Measurements from ENCODE around the gene PPEF1. TPM values are rescaled to one million over a fixed set of nuclear protein-coding genes. Genes with fewer than 3 reads are reported as not detected.

Gene PPEF1, protein sequence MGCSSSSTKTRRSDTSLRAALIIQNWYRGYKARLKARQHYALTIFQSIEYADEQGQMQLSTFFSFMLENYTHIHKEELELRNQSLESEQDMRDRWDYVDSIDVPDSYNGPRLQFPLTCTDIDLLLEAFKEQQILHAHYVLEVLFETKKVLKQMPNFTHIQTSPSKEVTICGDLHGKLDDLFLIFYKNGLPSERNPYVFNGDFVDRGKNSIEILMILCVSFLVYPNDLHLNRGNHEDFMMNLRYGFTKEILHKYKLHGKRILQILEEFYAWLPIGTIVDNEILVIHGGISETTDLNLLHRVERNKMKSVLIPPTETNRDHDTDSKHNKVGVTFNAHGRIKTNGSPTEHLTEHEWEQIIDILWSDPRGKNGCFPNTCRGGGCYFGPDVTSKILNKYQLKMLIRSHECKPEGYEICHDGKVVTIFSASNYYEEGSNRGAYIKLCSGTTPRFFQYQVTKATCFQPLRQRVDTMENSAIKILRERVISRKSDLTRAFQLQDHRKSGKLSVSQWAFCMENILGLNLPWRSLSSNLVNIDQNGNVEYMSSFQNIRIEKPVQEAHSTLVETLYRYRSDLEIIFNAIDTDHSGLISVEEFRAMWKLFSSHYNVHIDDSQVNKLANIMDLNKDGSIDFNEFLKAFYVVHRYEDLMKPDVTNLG
- under 1 TPM; 0.30 to 0.60 TPM for total RNA-seq

DNA sequence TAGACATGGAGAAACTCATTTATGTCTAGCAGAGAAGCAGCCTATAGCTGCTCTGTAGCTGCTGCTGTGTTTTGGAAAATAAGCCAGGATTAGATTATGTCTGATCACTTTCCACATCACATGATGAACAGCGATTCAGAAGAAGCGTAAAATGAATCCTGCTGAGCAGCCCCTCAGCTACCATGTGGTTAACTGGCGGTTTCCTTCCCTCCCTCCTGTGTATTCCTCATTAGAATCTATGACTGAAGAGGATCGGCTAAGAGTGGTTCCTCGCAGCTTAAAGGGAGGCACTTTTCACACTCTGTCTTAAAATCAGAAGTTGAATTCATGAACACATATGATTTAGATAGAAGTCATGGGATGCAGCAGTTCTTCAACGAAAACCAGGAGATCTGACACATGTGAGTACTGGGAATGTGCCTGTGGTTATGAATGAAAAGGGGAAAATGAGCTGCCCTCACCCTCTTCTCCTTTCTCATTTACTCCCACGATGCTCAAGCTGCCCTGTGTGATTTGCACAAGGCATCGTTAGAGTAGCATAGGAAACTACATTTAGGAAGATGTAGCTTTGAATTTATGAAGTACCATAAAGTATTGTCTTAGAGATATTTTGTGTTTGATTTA lies at the start of gene PPEF1:
Gene PPEF1 (plus strand): TSS at position 220 of the 624 bp plus-strand sequence. CDS start 136 bp downstream, at position 356.
- Mint-ChIP-seq H3K9me3 (no peaks in the 10 kb centered on the region), H3K27me3 (ENCODE audit: low read depth) (no peaks in the 10 kb centered on the region), H3K27ac (no peak within 1 kb of the TSS), H3K4me1 (ENCODE audit: low read depth) (peaks cover 2% of the 10 kb centered on the region), H3K36me3 (ENCODE audit: low read depth) (no peaks in the 10 kb centered on the region), H3K4me3 (no peak within 1 kb of the TSS)
- CTCF ChIA-PET = no interaction called here
- no peak for DNase-seq
- intact Hi-C loops (cut with micrococcal nuclease) = no loop called here

DNA sequence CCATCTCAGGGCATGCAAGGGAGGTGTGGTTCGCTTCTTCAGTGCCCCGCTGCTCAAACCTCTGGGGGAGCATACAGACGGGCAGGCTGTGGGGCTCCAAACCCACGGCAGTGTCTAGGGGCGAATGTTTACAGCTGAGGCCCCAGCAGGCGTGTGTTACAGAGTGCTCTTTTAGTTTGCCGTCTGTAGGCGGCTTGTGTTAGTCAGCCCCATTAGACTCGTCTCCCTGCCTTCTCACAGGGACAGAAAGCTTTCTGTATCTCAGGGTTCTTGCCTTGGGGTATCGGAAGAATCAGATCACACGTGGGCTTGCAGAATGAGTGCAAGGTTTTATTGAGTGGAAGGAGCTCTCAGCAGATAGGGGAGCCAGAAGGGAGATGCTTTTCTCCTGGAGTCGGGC lies 46.2 kb upstream of the PPEF1 start:
- no peaks in the 10 kb centered on the region for H3K4me1 Mint-ChIP-seq (ENCODE audit: low read depth)
- CTCF ChIA-PET = no interaction called here
- H3K27ac Mint-ChIP-seq = no peak overlapping the region
- H3K4me3 Mint-ChIP-seq = no peak overlapping the region
- no peaks in the 10 kb centered on the region for H3K9me3 Mint-ChIP-seq
- H3K27me3 Mint-ChIP-seq (ENCODE audit: low read depth) = no peaks in the 10 kb centered on the region
- H3K36me3 Mint-ChIP-seq (ENCODE audit: low read depth) = no peaks in the 10 kb centered on the region
- DNase-seq = no peak
- intact Hi-C loops (cut with micrococcal nuclease) = no loop called here

DNA sequence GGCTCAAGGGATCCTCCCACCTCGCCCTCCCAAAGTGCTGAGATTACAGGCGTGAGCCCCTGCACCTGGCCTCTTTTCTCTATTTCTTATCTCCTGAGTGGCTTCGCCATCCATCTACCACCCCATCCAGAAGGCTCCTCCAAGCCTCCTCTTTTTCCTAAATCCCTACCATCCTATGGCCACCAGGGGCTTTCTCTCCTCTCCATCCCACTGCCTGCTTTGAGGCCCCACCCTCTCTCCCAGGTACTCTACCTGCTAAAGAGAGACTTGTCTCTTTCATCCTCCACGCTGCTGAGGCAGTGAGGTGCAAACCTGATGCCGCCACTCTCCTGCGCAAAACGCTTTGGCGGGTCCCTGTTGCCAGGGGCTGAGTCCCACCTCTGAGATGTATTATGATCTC lies 42.5 kb upstream of the PPEF1 start:
- Mint-ChIP-seq H3K27me3 (ENCODE audit: low read depth) (no peaks in the 10 kb centered on the region), H3K4me1 (ENCODE audit: low read depth) (peaks cover 6% of the 10 kb centered on the region), H3K4me3 (no peak overlapping the region), H3K36me3 (ENCODE audit: low read depth) (no peaks in the 10 kb centered on the region), H3K9me3 (no peaks in the 10 kb centered on the region), H3K27ac (no peak overlapping the region)
- no peak for DNase-seq
- CTCF ChIA-PET = no interaction called here
- intact Hi-C loops (cut with micrococcal nuclease) = no loop called here

DNA sequence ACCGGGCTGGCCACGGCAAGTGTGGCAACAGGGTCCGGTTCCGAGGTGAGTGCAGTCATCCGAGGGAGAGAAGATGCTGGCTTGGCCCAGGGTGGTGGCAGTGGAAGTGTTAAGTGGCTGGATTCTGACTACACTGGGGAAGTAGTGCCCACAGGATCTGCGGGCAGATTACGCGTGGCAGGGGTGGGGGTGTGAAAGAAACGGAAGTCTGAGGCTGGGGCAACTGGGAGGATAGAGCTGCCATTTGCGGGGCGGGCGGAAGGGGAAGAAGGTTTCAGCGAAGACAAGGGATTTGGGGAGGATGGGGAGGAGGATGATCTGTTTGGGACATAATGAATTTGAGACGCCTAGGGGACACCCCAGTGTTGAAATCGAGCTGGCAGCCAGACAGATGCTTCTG lies 40.8 kb upstream of the PPEF1 start:
- Mint-ChIP-seq H3K36me3 (ENCODE audit: low read depth) (no peaks in the 10 kb centered on the region), H3K4me1 (ENCODE audit: low read depth) (peaks cover 6% of the 10 kb centered on the region), H3K27ac (no peak overlapping the region), H3K9me3 (no peaks in the 10 kb centered on the region), H3K27me3 (ENCODE audit: low read depth) (no peaks in the 10 kb centered on the region), H3K4me3 (no peak overlapping the region)
- intact Hi-C loops (cut with micrococcal nuclease) = no loop called here
- no peak for DNase-seq
- CTCF ChIA-PET = no interaction called here

DNA sequence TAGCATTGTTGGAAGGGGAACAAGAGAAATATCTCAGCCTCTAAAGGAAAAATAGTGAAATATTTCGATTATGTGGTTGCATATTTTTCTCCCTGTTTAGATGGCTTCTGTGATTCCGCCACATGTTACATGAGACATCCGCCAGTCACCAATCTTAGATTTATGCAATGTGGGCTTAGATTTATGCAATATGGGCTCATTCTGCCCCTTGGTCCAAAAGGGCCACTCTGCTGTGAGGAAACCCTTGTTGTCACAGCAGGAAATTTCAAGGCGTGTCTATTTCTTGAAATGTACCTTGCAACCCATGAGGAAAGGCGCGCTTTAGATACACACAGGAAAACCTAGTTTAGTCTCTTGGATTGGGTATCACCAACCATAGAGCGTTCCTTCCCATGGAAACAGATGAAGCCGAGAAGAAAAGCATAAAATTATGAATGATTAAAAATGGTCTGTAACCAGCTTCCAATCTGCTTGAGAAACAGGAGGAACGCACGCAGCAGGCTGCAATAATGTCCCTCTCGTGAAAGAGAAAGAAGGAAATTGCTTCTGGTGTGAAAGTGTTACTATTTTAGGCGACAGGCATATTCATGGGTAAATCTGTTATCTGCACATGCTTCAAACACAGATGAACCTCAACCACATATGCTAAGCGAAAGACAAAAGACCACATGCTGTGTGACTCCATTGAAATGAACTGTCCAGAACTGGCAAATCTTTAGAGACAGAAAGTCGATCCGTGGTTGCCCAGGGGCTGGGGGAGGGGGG lies 39.2 kb upstream of the PPEF1 start:
- Mint-ChIP-seq H3K27ac (no peak overlapping the region), H3K36me3 (ENCODE audit: low read depth) (no peaks in the 10 kb centered on the region), H3K4me1 (ENCODE audit: low read depth) (peaks cover 6% of the 10 kb centered on the region), H3K9me3 (no peaks in the 10 kb centered on the region), H3K27me3 (ENCODE audit: low read depth) (no peaks in the 10 kb centered on the region), H3K4me3 (peak overlapping the region; percentile 43)
- no peak for DNase-seq
- CTCF ChIA-PET = no interaction called here
- intact Hi-C loops (cut with micrococcal nuclease) = no loop called here

DNA sequence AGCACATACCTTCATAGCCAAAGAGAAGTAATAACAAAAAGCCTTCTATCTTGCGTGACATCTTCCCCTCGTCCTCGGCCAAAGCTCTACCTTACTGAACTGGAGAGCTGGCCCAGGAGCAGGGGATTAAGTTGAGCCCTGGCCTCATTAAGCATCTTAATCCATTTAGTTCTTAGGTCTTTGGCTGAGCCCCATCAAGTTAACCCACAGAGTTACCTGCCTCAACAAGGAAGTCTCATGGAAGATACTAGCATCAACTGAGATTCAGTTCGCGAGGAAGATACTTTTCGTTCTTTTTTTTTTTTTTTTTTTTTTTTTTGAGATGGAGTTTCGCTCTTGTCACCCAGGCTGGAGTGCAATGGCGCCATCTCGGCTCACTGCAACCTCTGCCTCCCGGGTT lies 35.4 kb upstream of the PPEF1 start, which contains the start of gene RS1:
Gene RS1 (minus strand): TSS at position 101 of the 400 bp plus-strand sequence. CDS start 40 bp downstream, at position 61.
- Mint-ChIP-seq H3K27me3 (ENCODE audit: low read depth) (no peaks in the 10 kb centered on the region), H3K36me3 (ENCODE audit: low read depth) (no peaks in the 10 kb centered on the region), H3K27ac (no peak within 1 kb of the TSS), H3K4me3 (no peak within 1 kb of the TSS), H3K4me1 (ENCODE audit: low read depth) (peaks cover 11% of the 10 kb centered on the region), H3K9me3 (no peaks in the 10 kb centered on the region)
- no peak for DNase-seq
- intact Hi-C loops (cut with micrococcal nuclease) = loop anchor here (10.0 kb wide), 1 partner anchor 937 kb away; the partner anchor contains the start of gene SCML1
- CTCF ChIA-PET = no interaction called here

DNA sequence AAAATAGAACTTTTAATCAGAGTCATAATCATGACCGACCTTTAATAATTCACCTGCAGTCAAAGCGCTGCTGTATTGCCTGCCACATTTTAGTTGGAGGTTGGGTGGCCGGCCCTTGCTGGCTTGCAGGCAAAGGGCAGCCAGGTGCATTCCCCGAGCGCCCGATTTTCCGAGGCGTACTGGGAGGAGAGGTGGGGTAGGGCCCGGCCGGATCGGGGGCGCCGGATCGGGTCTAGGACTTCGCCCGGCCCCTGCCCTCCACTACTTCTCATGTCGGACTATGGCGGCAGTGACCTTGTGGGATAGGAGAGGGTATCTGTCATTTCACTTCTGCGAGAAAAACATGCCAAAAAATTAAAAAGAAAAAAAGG lies 33.0 kb upstream of the PPEF1 start:
- Mint-ChIP-seq H3K9me3 (no peaks in the 10 kb centered on the region), H3K36me3 (ENCODE audit: low read depth) (no peaks in the 10 kb centered on the region), H3K4me1 (ENCODE audit: low read depth) (peaks cover 8% of the 10 kb centered on the region), H3K4me3 (peak overlapping the region; percentile 67), H3K27ac (peak overlapping the region; percentile 75), H3K27me3 (ENCODE audit: low read depth) (no peaks in the 10 kb centered on the region)
- intact Hi-C loops (cut with micrococcal nuclease) = loop anchor here (1.0 to 10.0 kb wide), 4 partner anchors 212 to 940 kb away; partner anchors contain the start of genes CDKL5 and SCML1
- CTCF ChIA-PET = no interaction called here
- no peak for DNase-seq

DNA sequence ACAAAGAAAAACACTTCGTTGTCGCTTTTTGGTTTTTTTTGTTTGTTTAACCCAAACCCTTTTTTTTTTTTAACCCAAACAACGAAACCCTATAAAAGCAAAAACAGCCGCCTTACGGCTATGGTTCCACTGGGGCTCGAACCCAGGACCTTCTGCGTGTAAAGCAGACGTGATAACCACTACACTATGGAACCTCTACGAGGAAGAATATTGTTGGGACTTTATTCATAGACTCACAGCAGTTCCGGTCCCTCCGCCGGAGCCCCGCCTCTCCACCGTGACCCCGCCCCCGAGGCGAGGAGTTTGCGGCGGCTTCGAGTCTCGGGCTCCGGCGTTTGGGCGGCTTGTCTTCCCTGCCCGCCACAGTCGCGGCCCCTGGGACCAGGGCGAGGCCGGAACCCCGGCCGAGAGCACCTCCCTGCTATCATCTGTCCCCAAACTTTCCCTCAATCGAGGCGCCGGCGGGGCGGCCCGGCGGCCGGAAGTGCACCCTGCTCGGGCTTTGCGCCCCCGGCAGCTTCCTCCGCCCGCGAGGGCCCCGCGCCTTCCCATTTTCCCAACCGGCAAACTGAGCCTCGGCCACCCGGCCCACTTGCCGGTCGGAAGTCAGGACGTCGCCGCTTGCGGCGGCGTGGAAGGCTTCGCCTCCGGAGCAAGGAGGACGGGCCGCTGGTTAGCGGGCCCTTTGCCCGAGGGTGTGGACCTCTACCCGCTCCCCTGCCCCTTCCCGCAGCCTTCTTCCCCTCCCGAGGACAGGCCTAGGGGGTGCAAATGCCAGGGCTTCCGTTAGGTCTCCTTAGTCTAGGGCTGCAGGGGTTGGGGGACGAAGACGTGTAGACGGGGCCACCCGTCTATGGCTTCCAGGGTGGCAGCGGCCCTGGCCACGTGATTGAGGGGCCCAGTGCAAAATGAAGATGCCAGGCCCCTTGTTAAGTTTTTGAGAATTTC lies 32.4 kb upstream of the PPEF1 start:
- Mint-ChIP-seq H3K4me3 (peak overlapping the region; percentile 67), H3K36me3 (ENCODE audit: low read depth) (no peaks in the 10 kb centered on the region), H3K4me1 (ENCODE audit: low read depth) (peaks cover 8% of the 10 kb centered on the region), H3K9me3 (no peaks in the 10 kb centered on the region), H3K27ac (peak overlapping the region; percentile 75), H3K27me3 (ENCODE audit: low read depth) (no peaks in the 10 kb centered on the region)
- CTCF ChIA-PET = no interaction called here
- DNase-seq = peak; percentile 72
- intact Hi-C loops (cut with micrococcal nuclease) = loop anchor here (1.0 to 10.0 kb wide), 5 partner anchors 211 to 940 kb away; partner anchors contain the start of genes CDKL5, PDHA1 and SCML1

DNA sequence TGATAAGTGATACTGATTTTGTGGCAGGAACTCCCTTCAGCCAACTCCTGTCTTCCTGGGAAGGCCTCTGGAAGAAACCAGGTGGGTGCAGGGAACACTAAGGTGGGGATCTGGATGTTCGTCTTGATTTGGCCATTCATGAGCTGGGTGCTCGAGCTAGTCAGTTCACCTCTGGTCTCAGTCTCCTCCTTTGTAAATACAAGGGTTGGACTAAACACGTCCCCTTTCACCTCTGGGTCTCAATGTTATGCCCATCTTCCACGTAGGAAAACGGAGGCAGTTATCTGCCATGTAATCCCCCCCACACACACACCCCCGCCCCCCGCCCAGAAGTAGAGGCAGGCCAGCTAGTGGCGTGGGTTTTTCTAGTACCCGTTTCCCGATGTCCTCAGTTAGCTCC lies 31.4 kb upstream of the PPEF1 start:
- peak overlapping the region; percentile 54 for H3K4me3 Mint-ChIP-seq
- CTCF ChIA-PET = no interaction called here
- no peak for DNase-seq
- H3K27me3 Mint-ChIP-seq (ENCODE audit: low read depth) = no peaks in the 10 kb centered on the region
- no peaks in the 10 kb centered on the region for H3K9me3 Mint-ChIP-seq
- H3K27ac Mint-ChIP-seq = peak overlapping the region; percentile 73
- no peaks in the 10 kb centered on the region for H3K36me3 Mint-ChIP-seq (ENCODE audit: low read depth)
- intact Hi-C loops (cut with micrococcal nuclease) = loop anchor here (10.0 kb wide), 1 partner anchor 941 kb away; the partner anchor contains the start of gene SCML1
- peaks cover 8% of the 10 kb centered on the region for H3K4me1 Mint-ChIP-seq (ENCODE audit: low read depth)

DNA sequence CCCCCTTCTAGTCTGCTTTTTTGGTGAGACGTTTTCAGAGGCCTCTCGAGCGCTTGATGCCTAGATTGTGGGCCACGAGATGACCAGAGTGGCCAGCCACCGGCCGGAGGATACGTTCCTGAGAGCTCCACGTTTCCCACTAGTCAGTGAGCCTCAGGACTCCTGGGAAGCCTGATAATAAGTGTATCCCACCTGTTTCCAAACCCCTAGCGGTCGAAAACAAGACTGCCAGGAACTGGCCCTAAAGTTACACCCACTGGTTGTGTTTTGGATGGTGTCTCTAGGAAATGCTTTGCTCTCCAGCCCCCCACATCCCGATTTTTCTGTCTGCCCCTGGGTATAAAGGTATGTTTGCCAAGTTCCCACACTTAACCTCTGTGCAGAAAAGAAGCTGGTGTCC lies 31.0 kb upstream of the PPEF1 start:
- H3K4me3 Mint-ChIP-seq = peak overlapping the region; percentile 15
- H3K27ac Mint-ChIP-seq = no peak overlapping the region
- DNase-seq = no peak
- H3K4me1 Mint-ChIP-seq (ENCODE audit: low read depth) = peaks cover 8% of the 10 kb centered on the region
- H3K9me3 Mint-ChIP-seq = no peaks in the 10 kb centered on the region
- H3K36me3 Mint-ChIP-seq (ENCODE audit: low read depth) = no peaks in the 10 kb centered on the region
- CTCF ChIA-PET = no interaction called here
- no peaks in the 10 kb centered on the region for H3K27me3 Mint-ChIP-seq (ENCODE audit: low read depth)
- intact Hi-C loops (cut with micrococcal nuclease) = loop anchor here (10.0 kb wide), 1 partner anchor 942 kb away; the partner anchor contains the start of gene SCML1

DNA sequence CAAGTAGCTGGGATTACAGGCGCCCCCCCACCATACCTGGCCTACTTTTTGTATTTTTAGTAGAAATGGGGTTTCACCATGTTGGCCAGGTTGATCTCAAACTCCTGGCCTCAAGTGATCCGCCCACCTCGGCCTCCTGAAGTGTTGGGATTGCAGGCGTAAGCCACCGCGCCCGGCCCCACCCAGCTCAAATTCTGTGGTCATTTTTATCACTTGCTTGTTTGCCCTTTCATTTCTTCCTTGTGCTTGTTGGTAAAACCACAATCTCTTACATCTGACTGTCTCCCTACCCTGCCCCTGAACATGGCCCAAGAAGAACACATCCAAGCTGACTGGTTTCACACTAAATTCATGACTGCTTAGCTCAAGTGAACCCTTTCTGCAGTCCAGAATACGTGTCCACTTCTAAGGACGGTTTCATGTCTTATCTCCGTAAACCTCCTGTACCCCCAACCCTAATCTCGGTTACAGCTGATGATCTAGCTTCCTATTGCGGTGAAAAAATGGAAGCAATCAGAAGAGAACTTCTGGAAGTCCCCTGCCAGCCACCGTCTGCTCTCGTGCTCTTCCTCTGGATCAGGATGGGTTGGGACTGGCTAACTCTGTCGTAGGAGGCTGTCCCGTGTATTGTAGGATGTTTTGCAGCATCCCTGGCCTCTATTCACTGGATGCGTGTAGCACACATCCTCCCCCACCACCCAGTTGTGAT lies 30.1 kb upstream of the PPEF1 start:
- CTCF ChIA-PET = no interaction called here
- Mint-ChIP-seq H3K27ac (no peak overlapping the region), H3K36me3 (ENCODE audit: low read depth) (no peaks in the 10 kb centered on the region), H3K4me1 (ENCODE audit: low read depth) (peaks cover 8% of the 10 kb centered on the region), H3K9me3 (no peaks in the 10 kb centered on the region), H3K27me3 (ENCODE audit: low read depth) (no peaks in the 10 kb centered on the region), H3K4me3 (no peak overlapping the region)
- intact Hi-C loops (cut with micrococcal nuclease) = loop anchor here (10.0 kb wide), 1 partner anchor 943 kb away; the partner anchor contains the start of gene SCML1
- DNase-seq = no peak

Data from activated naive CD4-positive, alpha-beta T cell treated with anti-CD3 and anti-CD28 coated beads for 36 hours (primary cell).